H1 (cell line): Measurements from ENCODE around the gene PRX. TPM values are rescaled to one million over a fixed set of nuclear protein-coding genes. Genes with fewer than 3 reads are reported as not detected.

Experiments
- CTCF ChIA-PET: fragments of 300-600 bp; sonication (Branson Sonifier 250); formaldehyde crosslinking; loops from one replicate; lab custom pipeline; 2021; ENCODE audit not compliant: partially characterized antibody; lab: Charles Lee
- POLR2A ChIA-PET: fragments of 300-600 bp; sonication (Branson Sonifier 250); formaldehyde crosslinking; loops from one replicate; lab custom pipeline; 2021; ENCODE audit warnings: inconsistent platforms; ENCODE audit not compliant: partially characterized antibody; lab: Charles Lee
- DNase-seq, 2 experiments: peaks; one replicate each; pipeline versions ENCODE4 v3.0.0 to v3.0.0-alpha.2; 2010 to 2022; ENCODE audit warnings: low spot score in 2 of 2, low read depth in 1 of 2, mixed read lengths in 1 of 2
- FAIRE-seq: peaks from 2 replicates; lab custom pipeline; 2011; peaks lifted over from hg19 to GRCh38; lab: Jason Lieb, UNC
- H2AFZ ChIP-seq: 2 replicates; pipeline ENCODE4 v1.8.1; 2012; ENCODE audit warnings: low read length, inconsistent platforms
- H2AK5ac ChIP-seq: 2 replicates; pipeline ENCODE4 v1.6.1; 2013; ENCODE audit warnings: low read depth, low read length
- H2BK120ac ChIP-seq: replicated peaks from 2 replicates; pipeline ENCODE3; 2013; ENCODE audit warnings: low read depth, low read length, inconsistent platforms
- H2BK12ac ChIP-seq: 2 replicates; pipeline ENCODE4 v1.6.1; 2013; ENCODE audit warnings: low read depth, low read length
- H2BK15ac ChIP-seq: 2 replicates; pipeline ENCODE4 v1.6.1; 2013; ENCODE audit warnings: low read length
- H2BK20ac ChIP-seq: 2 replicates; pipeline ENCODE4 v1.6.1; 2013; ENCODE audit warnings: low read length
- H2BK5ac ChIP-seq: 2 replicates; pipeline ENCODE4 v1.6.1; 2013; ENCODE audit warnings: low read depth, low read length
- H3K14ac ChIP-seq: 2 replicates; pipeline ENCODE4 v1.6.1; 2013; ENCODE audit warnings: inconsistent platforms; ENCODE audit not compliant: insufficient read length
- H3K18ac ChIP-seq: 2 replicates; pipeline ENCODE4 v1.6.1; 2013; ENCODE audit warnings: low read length; ENCODE audit errors: extremely low read depth
- H3K23ac ChIP-seq: 2 replicates; pipeline ENCODE4 v1.6.1; 2013; ENCODE audit warnings: inconsistent platforms; ENCODE audit not compliant: insufficient read length
- H3K23me2 ChIP-seq: 2 replicates; pipeline ENCODE4 v1.6.1; 2013; ENCODE audit warnings: low read depth, low read length
- H3K27ac ChIP-seq: 2 replicates; pipeline ENCODE4 v1.6.1; 2011; ENCODE audit warnings: low read depth, low read length, inconsistent platforms
- H3K27me3 ChIP-seq, 4 experiments: replicated peaks in 1 of 4; 1 replicate in 1 of 4; 2 replicates in 3 of 4; pipeline versions ENCODE4 v1.6.1 to v1.8.1; 2011 to 2013; ENCODE audit warnings: low read length in 3 of 4, mild to moderate bottlenecking in 3 of 4, inconsistent platforms in 2 of 4, mixed read lengths in 2 of 4, moderate library complexity in 1 of 4; ENCODE audit not compliant: control insufficient read depth in 3 of 4, insufficient read depth in 3 of 4; ENCODE audit errors: extremely low read depth in 1 of 4
- H3K36me3 ChIP-seq, 4 experiments: 2 replicates each; pipeline versions ENCODE4 v1.6.1 to v1.8.1; 2011 to 2013; ENCODE audit warnings: mild to moderate bottlenecking in 4 of 4, low read length in 3 of 4, moderate library complexity in 2 of 4, control low read depth in 1 of 4, inconsistent platforms in 1 of 4; ENCODE audit not compliant: insufficient read depth in 4 of 4, control insufficient read depth in 2 of 4
- H3K4ac ChIP-seq: replicated peaks from 2 replicates; pipeline ENCODE3; 2013; ENCODE audit warnings: low read length, low read depth, mixed read lengths, inconsistent platforms; ENCODE audit not compliant: insufficient read length
- H3K4me1 ChIP-seq, 4 experiments: replicated peaks in 1 of 4; 1 replicate in 1 of 4; 2 replicates in 3 of 4; pipeline versions ENCODE4 v1.6.1 to v1.8.1; 2011 to 2013; ENCODE audit warnings: low read length in 3 of 4, inconsistent platforms in 2 of 4, mixed read lengths in 1 of 4; ENCODE audit not compliant: insufficient read depth in 4 of 4, control insufficient read depth in 3 of 4
- H3K4me2 ChIP-seq, 2 experiments: 2 replicates each; pipeline versions ENCODE4 v1.6.1 to v1.8.1; 2011 to 2013; ENCODE audit warnings: low read depth in 2 of 2, low read length in 2 of 2, control low read depth in 1 of 2, inconsistent platforms in 1 of 2, mild to moderate bottlenecking in 1 of 2; ENCODE audit not compliant: insufficient read depth in 1 of 2
- H3K4me3 ChIP-seq, 4 experiments: fragments of 200-600, 300-600 bp in 1 of 4; sonication (generic), shearing (Covaris generic), sonication (Bioruptor Twin) in 1 of 4; 2 replicates each; pipeline versions ENCODE4 v1.5.1 to v1.8.1; 2011 to 2016; ENCODE audit warnings: low read length in 4 of 4, low read depth in 3 of 4, control low read depth in 2 of 4, inconsistent platforms in 2 of 4, mild to moderate bottlenecking in 2 of 4, mixed read lengths in 1 of 4, moderate library complexity in 1 of 4; ENCODE audit not compliant: insufficient read depth in 2 of 4; ENCODE audit errors: extremely low read depth in 1 of 4
- H3K56ac ChIP-seq: replicated peaks from 2 replicates; pipeline ENCODE3; 2013; ENCODE audit warnings: low read depth, mild to moderate bottlenecking, mixed read lengths, low read length, inconsistent platforms; ENCODE audit not compliant: insufficient read length
- H3K79me1 ChIP-seq: 2 replicates; pipeline ENCODE4 v1.6.1; 2013; ENCODE audit warnings: low read depth, low read length, control low read depth
- H3K79me2 ChIP-seq, 2 experiments: 2 replicates each; pipeline versions ENCODE4 v1.6.1 to v1.8.1; 2012 to 2013; ENCODE audit warnings: low read length in 2 of 2, mild to moderate bottlenecking in 2 of 2, inconsistent platforms in 1 of 2; ENCODE audit not compliant: insufficient read depth in 2 of 2, control insufficient read depth in 1 of 2
- H3K9ac ChIP-seq, 4 experiments: replicated peaks in 1 of 4; 1 replicate in 1 of 4; 2 replicates in 3 of 4; pipeline versions ENCODE4 v1.6.1 to v1.8.1; 2011 to 2013; ENCODE audit warnings: low read depth in 3 of 4, low read length in 3 of 4, control low read depth in 2 of 4, mild to moderate bottlenecking in 2 of 4, moderate library complexity in 2 of 4, inconsistent platforms in 1 of 4; ENCODE audit errors: extremely low read depth in 1 of 4
- H3K9me3 ChIP-seq, 2 experiments: 2 replicates each; pipeline versions ENCODE4 v1.6.1 to v1.8.1; 2012 to 2013; ENCODE audit warnings: mild to moderate bottlenecking in 2 of 2, moderate library complexity in 2 of 2, control low read depth in 1 of 2, inconsistent platforms in 1 of 2, low read depth in 1 of 2, low read length in 1 of 2, mixed read lengths in 1 of 2; ENCODE audit not compliant: insufficient read depth in 2 of 2
- H4K20me1 ChIP-seq, 2 experiments: replicated peaks in 1 of 2; 2 replicates each; pipeline versions ENCODE3 to v1.8.1; 2011 to 2013; ENCODE audit warnings: inconsistent platforms in 2 of 2, low read length in 2 of 2, mild to moderate bottlenecking in 1 of 2; ENCODE audit not compliant: insufficient read depth in 2 of 2, control insufficient read depth in 1 of 2
- H4K5ac ChIP-seq: 2 replicates; pipeline ENCODE4 v1.6.1; 2013; ENCODE audit warnings: low read length, low read depth, mixed read lengths, inconsistent platforms; ENCODE audit not compliant: insufficient read length
- H4K8ac ChIP-seq: 2 replicates; pipeline ENCODE4 v1.8.0; 2013; ENCODE audit warnings: mild to moderate bottlenecking, moderate library complexity, low read length, inconsistent platforms; ENCODE audit not compliant: insufficient read depth; ENCODE audit errors: extremely low read depth
- H4K91ac ChIP-seq: replicated peaks from 2 replicates; pipeline ENCODE3; 2013; ENCODE audit warnings: low read length, mixed read lengths, inconsistent platforms; ENCODE audit not compliant: insufficient read length
- CEBPB ChIP-seq: IDR thresholded peaks from 2 replicates; pipeline ENCODE4 v1.6.1; 2012; ENCODE audit warnings: low read depth, low read length
- KDM1A ChIP-seq: fragments of 200-600, 300-600 bp; sonication (generic); IDR thresholded peaks from 2 replicates; pipeline ENCODE4 v1.7.1; 2016; ENCODE audit warnings: mild to moderate bottlenecking, low read length, borderline replicate concordance
- RAD21 ChIP-seq, 2 experiments: IDR thresholded peaks in 1 of 2; conservative IDR thresholded peaks in 1 of 2; 2 replicates each; pipeline ENCODE4 v1.6.1; 2011; ENCODE audit warnings: low read depth in 2 of 2, low read length in 2 of 2, improper control_type of control experiment in 1 of 2, inconsistent platforms in 1 of 2, mild to moderate bottlenecking in 1 of 2, moderate library complexity in 1 of 2
- WGBS, 2 experiments: shearing (Covaris generic) in 1 of 2; methylation state at CpG; one replicate each; pipeline versions ENCODE4 v1.1.6 to v1.1.7; 2013 to 2015; ENCODE audit warnings: low lambda C conversion rate in 2 of 2, mixed read lengths in 2 of 2, inconsistent platforms in 1 of 2, low coverage in 1 of 2, missing lambda C conversion rate in 1 of 2; ENCODE audit not compliant: insufficient replicate concordance in 2 of 2, insufficient coverage in 1 of 2, insufficient read length in 1 of 2; ENCODE audit errors: extremely low coverage in 1 of 2, missing lambda C conversion rate in 1 of 2; 5-methylcytosine and 5-hydroxymethylcytosine counted together
- polyA plus RNA-seq, 7 experiments: library from polyadenylated mRNA; depleted of rRNA in 3 of 7; stranded (reverse) in 5 of 7; unstranded in 2 of 7; fragments of >200 nt in 5 of 7; fragments of 200-250 nt in 2 of 7; gene quantifications; 1 replicate in 5 of 7; 2 replicates in 1 of 7; 4 replicates in 1 of 7; pipeline versions ENCODE4 v1.2.1 to v1.2.3, GENCODE V29; 2011 to 2013; ENCODE audit warnings: missing spikeins in 2 of 7, mixed read lengths in 2 of 7
- total RNA-seq: library from RNA; stranded (reverse); fragmentation: NEBNext Ultra II Directional; extraction: Animal tissue kit (Norgen Biotek cat#: 25700); gene quantifications from 2 replicates; pipeline ENCODE4 v1.2.1, GENCODE V29; 2021

The PRX gene
- total and polyA plus RNA-seq, 2 of the 8 experiments (the other 6 are each of a cell fraction or from before 2014, with no cell fraction given) = 2.8 to 5.8 TPM

DNA sequence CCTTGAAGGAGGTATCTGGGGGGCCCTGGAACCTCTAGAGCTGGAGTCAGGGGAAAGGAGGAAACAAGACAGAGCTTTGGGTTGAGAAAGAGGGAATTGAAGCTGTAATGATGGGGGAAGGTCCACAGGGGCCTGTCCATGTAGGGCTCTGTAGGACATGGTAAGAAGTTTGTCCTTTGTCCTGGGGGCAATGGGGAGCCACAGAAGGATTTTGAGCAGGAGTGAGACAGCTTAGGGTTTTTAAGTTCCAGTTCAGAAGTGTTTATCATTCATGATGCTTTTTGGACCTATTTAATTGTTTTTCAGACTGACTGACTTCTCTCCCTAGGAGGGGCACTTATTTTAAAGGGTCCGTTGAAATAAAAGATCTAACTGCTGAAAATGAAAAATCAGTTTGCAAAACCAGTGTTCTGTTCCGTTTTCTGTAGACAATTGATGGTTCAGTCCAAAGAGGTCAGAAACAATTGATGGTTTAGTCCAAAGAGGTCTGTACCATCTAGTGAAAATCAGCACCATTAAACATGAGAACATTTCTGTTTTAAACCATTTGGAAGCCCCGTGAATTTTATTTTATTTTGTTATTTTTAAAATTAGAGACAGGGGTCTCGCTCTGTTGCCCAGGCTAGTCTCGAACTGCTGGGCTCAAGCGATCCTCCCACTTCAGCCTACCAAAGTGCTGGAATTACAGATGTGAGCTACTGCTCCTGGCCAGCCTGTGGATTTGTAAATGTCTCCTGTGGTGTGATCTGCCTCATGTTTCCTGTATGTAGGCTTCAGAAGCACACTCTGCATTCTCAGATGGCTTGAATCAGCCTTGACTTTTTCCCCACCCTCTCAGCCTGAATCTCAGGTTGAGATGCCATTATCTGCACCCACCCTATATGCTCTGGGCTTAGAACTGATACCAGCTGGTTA, 56.2 kb downstream of the PRX start:
- FAIRE-seq (no peak), DNase-seq (no peak)
- Histone ChIP-seq H3K4me1 (no peaks in the 10 kb centered on the region; a peak in 1 of 7 replicates), H3K18ac (no peak overlapping the region), H3K9me3 (no peaks in the 10 kb centered on the region), H3K23ac (no peak overlapping the region), H4K20me1 (peaks cover 0 to 6% of the 10 kb centered on the region in 2 experiments), H3K23me2 (no peaks in the 10 kb centered on the region), H2AK5ac (no peak overlapping the region), H3K79me2 (no peaks in the 10 kb centered on the region), H4K8ac (no peak overlapping the region), H4K91ac (no peak overlapping the region), H2BK5ac (no peak overlapping the region), H3K14ac (no peak overlapping the region), H3K9ac (no peak overlapping the region), H3K27me3 (no peaks in the 10 kb centered on the region), H3K56ac (no peak overlapping the region), H3K79me1 (no peaks in the 10 kb centered on the region; the same call in 1 of the 2 replicates), H2BK120ac (no peak overlapping the region), H3K4ac (no peak overlapping the region), H2BK20ac (no peak overlapping the region), H2BK12ac (no peak overlapping the region), H3K4me3 (no peak overlapping the region), H3K4me2 (no peak overlapping the region), H4K5ac (no peak overlapping the region), H2BK15ac (no peak overlapping the region), H3K36me3 (no peaks in the 10 kb centered on the region), H2AFZ (no peak overlapping the region), H3K27ac (no peak overlapping the region)
- ChIA-PET POLR2A (interaction anchor here (0.5 to 2.6 kb wide), 3 partner anchors 9 to 52 kb away, joined by 3 to 9 read pairs (median 3); no protein-coding TSS in a partner anchor), CTCF (interaction anchor here (1.0 to 1.9 kb wide), 4 partner anchors 9 to 63 kb away, joined by 4 to 6 read pairs (median 5); no protein-coding TSS in a partner anchor)
- TF ChIP-seq RAD21 (IDR thresholded peaks at IDR 0.05 in 1 of 2, conservative IDR thresholded peaks at IDR 0.05 in 1 of 2; ENCODE audit: low read depth in 2 of 2, low read length in 2 of 2) (no peak), CEBPB (no peak), KDM1A (no peak)
- WGBS, 2 experiments = 91% methylated on average over 6 of the region's 6 CpGs; no CpG with 5 or more reads in 1 of the 2 experiments
